Lung (tissue), 12 donors: ENCODE measurements around the gene FDXR. TPM values are rescaled to one million over a fixed set of nuclear protein-coding genes. Genes with fewer than 3 reads are reported as not detected.

Experiments used
- ATAC-seq: fragments of 200-7000 bp; cut with Tn5 transposase; one replicate; pipeline ENCODE4 v1.9.1; 2020; ENCODE audit warnings: moderate number of reproducible peaks; ENCODE audit not compliant: insufficient read depth, low FRiP score
- DNase-seq, 3 donors: peaks; one replicate each; pipeline ENCODE4 v3.0.0-alpha.2; 2013 to 2017
- H3K27ac ChIP-seq, 2 donors: one replicate each; pipeline ENCODE4 v1.5.1; 2013; ENCODE audit warnings: mild to moderate bottlenecking in 2 of 2, moderate library complexity in 2 of 2, control low read depth in 1 of 2, inconsistent platforms in 1 of 2, low read depth in 1 of 2, low read length in 1 of 2
- H3K27me3 ChIP-seq, 3 donors: one replicate each; pipeline ENCODE4 v1.5.1; 2013; ENCODE audit warnings: low read length in 2 of 3; ENCODE audit not compliant: control insufficient read depth in 3 of 3, insufficient read depth in 3 of 3
- H3K36me3 ChIP-seq, 4 donors: one replicate each; pipeline ENCODE4 v1.5.1; 2013; ENCODE audit warnings: low read length in 4 of 4, mild to moderate bottlenecking in 1 of 4, moderate library complexity in 1 of 4; ENCODE audit not compliant: control insufficient read depth in 4 of 4, insufficient read depth in 4 of 4
- H3K4me1 ChIP-seq, 5 donors: one replicate each; pipeline ENCODE4 v1.5.1; 2013; ENCODE audit warnings: low read length in 5 of 5, mild to moderate bottlenecking in 2 of 5, moderate library complexity in 1 of 5; ENCODE audit not compliant: control insufficient read depth in 5 of 5, insufficient read depth in 5 of 5
- H3K4me3 ChIP-seq: one replicate; pipeline ENCODE4 v1.5.1; 2013; ENCODE audit warnings: mild to moderate bottlenecking, control low read depth, moderate library complexity
- H3K9ac ChIP-seq, 2 donors: one replicate each; pipeline ENCODE4 v1.5.1; 2013; ENCODE audit warnings: low read length in 2 of 2, control low read depth in 1 of 2; ENCODE audit not compliant: insufficient read depth in 1 of 2
- H3K9me3 ChIP-seq, 4 donors: one replicate each; pipeline ENCODE4 v1.5.1; 2013; ENCODE audit warnings: low read length in 3 of 4, mild to moderate bottlenecking in 1 of 4, moderate library complexity in 1 of 4; ENCODE audit not compliant: control insufficient read depth in 4 of 4, insufficient read depth in 3 of 4
- CTCF ChIP-seq: IDR thresholded peaks from 2 replicates; pipeline ENCODE4 v1.5.1; 2012; ENCODE audit warnings: mild to moderate bottlenecking; ENCODE audit errors: control extremely low read depth, extremely low read depth
- WGBS, 2 donors: extraction: QIAGEN DNeasy Blood & Tissue Kit; methylation state at CpG; one replicate each; pipeline ENCODE4 v1.1.7; 2013; 5-methylcytosine and 5-hydroxymethylcytosine counted together
- polyA plus RNA-seq, 2 donors: library from polyadenylated mRNA; stranded (reverse); fragments of 200-250 nt; gene quantifications; one replicate each; pipeline ENCODE4 v1.2.1, GENCODE V29; 2013
- total RNA-seq, 2 donors: library from RNA; depleted of rRNA in 1 of 2; stranded (reverse); fragments of >200 nt in 1 of 2; gene quantifications; one replicate each; pipeline ENCODE4 v1.2.1, GENCODE V29; 2014 to 2021
- donor health status: control.
- donor health status: control.
- donor health status: Bipolar disorder and iron deficiency.
- donor health status: healthy.
- donor health status: DM: yes; HTN: yes; CAD: no.

Gene FDXR
- total and polyA plus RNA-seq, 4 donors: 7.8 to 17.5 (median 10.7) TPM

DNA sequence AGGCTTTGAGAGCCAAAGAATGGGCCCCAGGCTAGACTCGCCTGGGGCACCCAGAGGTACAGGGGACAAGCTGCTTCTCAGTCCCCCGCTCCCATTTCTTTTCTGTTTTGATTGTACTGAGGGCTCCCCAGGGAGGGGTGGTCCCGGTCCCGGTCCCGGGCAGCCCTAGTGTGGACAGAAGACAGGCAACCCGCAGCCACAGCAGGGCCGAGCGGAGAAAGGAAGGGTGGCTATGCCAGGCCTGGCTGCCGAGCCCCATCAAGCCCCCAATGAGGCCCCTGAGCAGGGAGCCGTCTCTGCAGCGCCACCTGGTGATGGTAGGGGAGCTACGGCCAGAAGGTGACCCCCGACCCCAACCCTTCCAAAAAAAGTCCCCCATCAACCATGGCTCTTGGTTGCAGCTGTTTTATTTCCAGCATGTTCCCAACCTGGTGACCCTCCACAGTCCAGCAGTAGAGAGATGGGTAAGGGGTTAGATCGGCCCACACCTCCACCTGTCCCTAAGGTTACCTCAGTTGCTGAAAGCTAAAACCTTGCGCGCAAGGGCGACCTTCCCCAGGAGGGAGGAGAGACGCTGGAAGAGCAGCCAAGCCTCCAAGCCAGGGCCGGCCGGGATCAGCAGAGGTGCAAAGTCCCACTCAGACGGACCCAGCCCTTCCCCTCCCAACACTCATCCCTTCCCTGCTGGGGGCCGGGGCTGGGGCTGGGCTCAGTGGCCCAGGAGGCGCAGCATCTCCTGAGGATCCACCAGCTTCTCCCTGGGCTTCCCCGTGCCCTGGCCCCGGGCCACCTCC lies 10.5 kb downstream of the FDXR start:
- peak; percentile 28 for TF ChIP-seq CTCF
- Histone ChIP-seq H3K9ac (no peak overlapping the region), H3K4me1 (peaks cover 0 to 12% (median 3%) of the 10 kb centered on the region in 5 donors), H3K4me3 (no peak overlapping the region), H3K27me3 (peaks cover 5 to 41% (median 26%) of the 10 kb centered on the region in 3 donors), H3K9me3 (peaks cover 0 to 2% (median 0%) of the 10 kb centered on the region in 4 donors), H3K27ac (no peak overlapping the region), H3K36me3 (peaks cover 0 to 2% (median 0%) of the 10 kb centered on the region in 4 donors)
- peak; percentile 64 to 74 (median 64) for DNase-seq
- peak; percentile 65 for ATAC-seq
- WGBS, 2 donors: 45 to 50% methylated on average over 24 to 25 of the region's 25 CpGs

GRCh38 chr17:74861662-74862107 lies 11.1 kb downstream of the FDXR start:
- no peak overlapping the region for H3K4me3 ChIP-seq
- H3K9ac ChIP-seq: no peak overlapping the region
- WGBS, 2 donors: 3 to 5% methylated on average over 18 to 36 of the region's 36 CpGs

GRCh38 chr17:74860872-74861661 lies 11.7 kb downstream of the FDXR start:
- 2% methylated on average over 53 to 96 of the region's 96 CpGs for WGBS, 2 donors
- Histone ChIP-seq H3K27ac (no peak overlapping the region), H3K4me3 (no peak overlapping the region), H3K27me3 (peaks cover 5 to 50% (median 32%) of the 10 kb centered on the region in 3 donors), H3K9me3 (peaks cover 0 to 2% (median 0%) of the 10 kb centered on the region in 4 donors), H3K4me1 (peaks cover 0 to 12% (median 3%) of the 10 kb centered on the region in 5 donors), H3K9ac (no peak overlapping the region), H3K36me3 (peaks cover 0 to 2% (median 0%) of the 10 kb centered on the region in 4 donors)
- ATAC-seq (no peak), DNase-seq (no peak)
- TF ChIP-seq CTCF: no peak

More at GRCh38 chr17:74861662-74862107, 11.1 kb downstream of the FDXR start:
- H3K27me3 ChIP-seq: peaks cover 5 to 47% (median 32%) of the 10 kb centered on the region in 3 donors
- ATAC-seq (no peak), DNase-seq (no peak)
- peaks cover 0 to 2% (median 0%) of the 10 kb centered on the region in 4 donors for H3K9me3 ChIP-seq
- peaks cover 0 to 2% (median 0%) of the 10 kb centered on the region in 4 donors for H3K36me3 ChIP-seq
- peaks cover 0 to 12% (median 3%) of the 10 kb centered on the region in 5 donors for H3K4me1 ChIP-seq
- TF ChIP-seq CTCF: no peak
- no peak overlapping the region for H3K27ac ChIP-seq
